ENCODE data around the gene POLDIP2. TPM values are rescaled to one million over a fixed set of nuclear protein-coding genes. Genes with fewer than 3 reads are reported as not detected.

The POLDIP2 gene
- total and polyA plus RNA-seq, 12 donors, result 74.2 to 204 (median 175) TPM

DNA sequence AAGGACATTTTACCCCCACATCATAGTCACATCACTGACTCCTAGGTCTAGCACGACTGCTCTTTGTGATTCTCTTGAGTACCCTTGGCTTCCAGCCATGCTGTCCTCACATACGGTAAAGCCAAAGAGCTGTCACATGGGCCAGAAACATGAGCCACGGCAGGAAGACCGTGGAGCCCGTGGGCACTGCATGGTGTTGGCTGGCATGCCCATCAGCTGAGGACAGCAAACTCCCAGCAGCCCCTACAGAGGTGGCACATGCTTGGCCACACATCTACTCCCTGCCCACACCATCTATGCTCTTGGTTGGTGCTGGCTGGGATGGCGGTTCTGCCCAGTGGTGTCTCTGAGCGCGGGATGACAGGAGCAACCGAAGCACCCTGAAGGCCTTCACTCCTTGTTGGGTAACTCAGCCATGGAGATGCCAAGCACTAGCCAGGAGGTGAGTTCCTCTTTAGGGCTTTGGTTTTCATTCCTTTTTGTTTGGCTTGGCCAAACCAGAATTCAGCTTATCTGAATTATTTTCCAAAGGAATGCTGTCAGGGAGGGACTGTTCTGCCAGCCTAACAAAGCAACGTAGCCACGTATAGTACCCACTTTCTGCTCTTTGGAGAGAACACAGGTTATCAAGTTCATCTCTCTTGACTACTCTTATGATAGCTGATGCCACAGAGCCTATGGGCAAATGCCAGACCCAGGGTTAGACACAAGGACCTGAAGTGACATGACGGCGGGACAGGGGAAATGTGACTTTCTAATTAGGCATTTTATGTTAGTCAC lies 11.7 kb downstream of the POLDIP2 start:
- no peaks in the 10 kb centered on the region for H3K9me3 ChIP-seq (replicated peaks in 1 of 3)
- intact Hi-C loops (cut with DNase I), result no loop called here
- H3K36me3 ChIP-seq (replicated peaks in 1 of 2), result peaks cover 0 to 88% of the 10 kb centered on the region in 2 donors
- no peak overlapping the region for H3K4me3 ChIP-seq
- no peaks in the 10 kb centered on the region for H3K27me3 ChIP-seq
- TF ChIP-seq, protein P1, sequence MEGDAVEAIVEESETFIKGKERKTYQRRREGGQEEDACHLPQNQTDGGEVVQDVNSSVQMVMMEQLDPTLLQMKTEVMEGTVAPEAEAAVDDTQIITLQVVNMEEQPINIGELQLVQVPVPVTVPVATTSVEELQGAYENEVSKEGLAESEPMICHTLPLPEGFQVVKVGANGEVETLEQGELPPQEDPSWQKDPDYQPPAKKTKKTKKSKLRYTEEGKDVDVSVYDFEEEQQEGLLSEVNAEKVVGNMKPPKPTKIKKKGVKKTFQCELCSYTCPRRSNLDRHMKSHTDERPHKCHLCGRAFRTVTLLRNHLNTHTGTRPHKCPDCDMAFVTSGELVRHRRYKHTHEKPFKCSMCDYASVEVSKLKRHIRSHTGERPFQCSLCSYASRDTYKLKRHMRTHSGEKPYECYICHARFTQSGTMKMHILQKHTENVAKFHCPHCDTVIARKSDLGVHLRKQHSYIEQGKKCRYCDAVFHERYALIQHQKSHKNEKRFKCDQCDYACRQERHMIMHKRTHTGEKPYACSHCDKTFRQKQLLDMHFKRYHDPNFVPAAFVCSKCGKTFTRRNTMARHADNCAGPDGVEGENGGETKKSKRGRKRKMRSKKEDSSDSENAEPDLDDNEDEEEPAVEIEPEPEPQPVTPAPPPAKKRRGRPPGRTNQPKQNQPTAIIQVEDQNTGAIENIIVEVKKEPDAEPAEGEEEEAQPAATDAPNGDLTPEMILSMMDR (IDR thresholded peaks at IDR 0.05), result no peak
- TF ChIP-seq POLR2A (IDR thresholded peaks at IDR 0.05), result no peak
- WGBS, 4 donors, result 47 to 53% (median 49%) methylated on average over 7 to 13 of the region's 13 CpGs
- peak in 6 of 7 donors; percentile 47 to 82 (median 68) for DNase-seq
- H3K4me1 ChIP-seq (replicated peaks in 1 of 2), result peaks cover 27 to 38% of the 10 kb centered on the region in 2 donors
- peak overlapping the region; percentile 64 to 93 (median 80) for H3K27ac ChIP-seq

DNA sequence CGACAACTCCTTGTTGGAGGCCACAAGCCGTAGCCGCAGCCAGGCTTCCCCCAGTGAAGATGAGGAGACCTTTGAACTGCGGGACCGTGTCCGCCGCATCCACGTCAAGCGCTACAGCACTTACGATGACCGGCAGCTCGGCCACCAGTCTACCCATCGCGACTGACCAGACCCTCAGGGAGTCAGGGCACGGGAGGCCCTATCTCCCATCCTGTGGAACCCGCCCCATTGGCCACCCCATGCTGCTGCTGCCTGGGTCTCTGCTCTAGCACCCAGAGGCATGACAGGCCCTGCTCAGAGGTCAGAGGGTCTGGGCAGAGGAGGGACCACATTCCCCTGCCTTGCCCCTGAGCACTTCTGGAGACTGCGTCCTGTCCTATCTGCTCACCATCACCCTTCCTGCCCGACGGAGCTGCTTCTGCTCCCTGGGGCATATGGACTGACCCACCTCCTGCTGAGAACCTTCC lies 12.9 kb downstream of the POLDIP2 start:
- Histone ChIP-seq H3K27me3 (no peaks in the 10 kb centered on the region), H3K9me3 (replicated peaks in 1 of 3) (no peaks in the 10 kb centered on the region), H3K27ac (peak overlapping the region in 2 of 5 donors; percentile 56 to 85), H3K4me1 (replicated peaks in 1 of 2) (peaks cover 27 to 43% of the 10 kb centered on the region in 2 donors), H3K36me3 (replicated peaks in 1 of 2) (peaks cover 0 to 88% of the 10 kb centered on the region in 2 donors), H3K4me3 (no peak overlapping the region)
- no peak for TF ChIP-seq POLR2A (IDR thresholded peaks at IDR 0.05)
- TF ChIP-seq, protein P1 (IDR thresholded peaks at IDR 0.05), result no peak
- intact Hi-C loops (cut with DNase I), result no loop called here
- peak in 1 of 7 donors; percentile 56 for DNase-seq
- 91 to 98% (median 93%) methylated on average over 16 to 19 of the region's 19 CpGs for WGBS, 4 donors

DNA sequence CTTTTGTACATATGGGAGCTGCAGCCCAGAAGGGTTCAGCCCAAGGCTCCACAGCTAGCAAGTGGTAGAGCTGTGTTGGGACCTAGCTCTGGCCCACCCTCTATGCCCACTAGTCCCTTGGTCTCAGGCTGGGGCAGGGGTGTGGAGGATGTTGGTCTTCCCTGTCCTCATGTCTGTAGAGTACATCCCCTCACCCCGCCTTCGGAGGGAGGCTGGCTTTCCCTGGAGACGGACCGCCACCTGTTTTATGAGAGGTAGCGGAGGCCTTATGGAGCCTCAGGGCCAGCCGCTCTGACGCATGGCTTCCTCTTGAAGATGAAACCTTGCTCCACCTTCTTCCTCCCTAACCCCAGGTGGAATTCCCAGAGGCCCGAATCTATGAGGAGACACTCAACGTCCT lies 13.3 kb downstream of the POLDIP2 start:
- no peak for TF ChIP-seq POLR2A (IDR thresholded peaks at IDR 0.05)
- TF ChIP-seq, protein P1 (IDR thresholded peaks at IDR 0.05), result no peak
- intact Hi-C loops (cut with DNase I), result no loop called here
- Histone ChIP-seq H3K27me3 (no peaks in the 10 kb centered on the region), H3K4me1 (replicated peaks in 1 of 2) (peaks cover 27 to 44% of the 10 kb centered on the region in 2 donors), H3K9me3 (replicated peaks in 1 of 3) (no peaks in the 10 kb centered on the region), H3K4me3 (no peak overlapping the region), H3K36me3 (replicated peaks in 1 of 2) (peaks cover 0 to 88% of the 10 kb centered on the region in 2 donors), H3K27ac (peak overlapping the region in 1 of 5 donors; percentile 56)
- DNase-seq, result peak in 1 of 7 donors; percentile 53
- 81 to 96% (median 92%) methylated on average over 2 to 9 of the region's 9 CpGs for WGBS, 4 donors

DNA sequence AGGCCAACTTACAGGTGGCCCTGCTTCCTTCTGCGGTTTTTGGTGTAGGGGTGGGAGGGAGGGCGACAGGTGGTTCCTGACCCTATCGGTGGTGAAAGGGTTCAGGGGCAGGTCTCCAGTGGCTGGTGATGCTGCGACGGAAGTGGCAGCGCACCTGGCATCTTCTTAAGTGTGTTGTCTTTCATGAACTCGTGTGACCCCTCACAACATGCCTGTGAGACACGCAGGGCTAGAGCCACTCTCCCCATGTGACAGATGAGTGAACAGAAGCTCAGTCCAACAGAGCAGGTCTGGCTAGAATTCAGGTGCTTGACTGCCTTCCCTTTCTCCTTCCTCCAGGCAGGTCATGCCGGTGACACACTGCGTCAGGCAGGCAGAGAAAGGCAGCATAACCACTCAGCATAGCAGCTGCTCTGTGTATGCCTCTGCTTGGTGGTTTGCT lies 13.8 kb downstream of the POLDIP2 start:
- TF ChIP-seq, protein P1 (IDR thresholded peaks at IDR 0.05), result no peak
- no peak for TF ChIP-seq POLR2A (IDR thresholded peaks at IDR 0.05)
- Histone ChIP-seq H3K4me1 (replicated peaks in 1 of 2) (peaks cover 29 to 44% of the 10 kb centered on the region in 2 donors), H3K36me3 (replicated peaks in 1 of 2) (peaks cover 0 to 83% of the 10 kb centered on the region in 2 donors), H3K4me3 (no peak overlapping the region), H3K27me3 (no peaks in the 10 kb centered on the region), H3K27ac (no peak overlapping the region), H3K9me3 (replicated peaks in 1 of 3) (no peaks in the 10 kb centered on the region)
- peak in 1 of 7 donors; percentile 50 for DNase-seq
- intact Hi-C loops (cut with DNase I), result no loop called here
- 53 to 92% (median 90%) methylated on average over 6 to 10 of the region's 10 CpGs for whole genome bisulfite sequencing, 4 donors
